ENCODE measurements around the gene RHBDL3. TPM values are rescaled to one million over a fixed set of nuclear protein-coding genes. Genes with fewer than 3 reads are reported as not detected.

RHBDL3 gene
- total RNA-seq, 1 experiment from 2014 or later: 0.80 TPM

DNA sequence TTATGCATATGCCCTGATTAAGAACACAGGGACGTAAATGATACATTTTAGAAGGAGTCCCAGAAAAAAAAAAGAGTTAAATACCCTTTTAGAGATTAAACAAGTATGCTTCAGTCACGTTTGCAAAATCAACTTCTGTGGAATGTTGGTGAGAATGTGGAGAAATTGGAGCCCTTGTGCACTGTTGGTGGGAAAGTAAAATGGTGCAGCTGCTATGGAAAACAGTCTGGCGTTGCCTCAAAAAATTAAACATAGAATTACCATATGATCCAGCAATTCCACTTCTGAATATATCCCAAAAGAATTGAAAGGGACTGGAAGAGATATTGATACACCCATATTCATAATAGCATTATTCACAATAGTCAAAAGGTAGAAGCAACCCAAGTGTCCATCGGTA, 26.5 kb downstream of the RHBDL3 start:
- no TSS peak for BruUV-seq (replicated peaks)
- Histone ChIP-seq H3K27ac (ENCODE audit: low read depth, low read length, poor library complexity, severe bottlenecking) (no peak overlapping the region), H3K36me3 (ENCODE audit: insufficient read depth, low read length, poor library complexity, severe bottlenecking) (no peaks in the 10 kb centered on the region), H3K27me3 (replicated peaks; ENCODE audit: insufficient read depth, low read depth, low read length, poor library complexity) (no peaks in the 10 kb centered on the region), H3K4me3 (ENCODE audit: low read depth, low read length, poor library complexity, severe bottlenecking) (no peak overlapping the region), H3K9me3 (ENCODE audit: low read depth, low read length, poor library complexity, severe bottlenecking) (no peaks in the 10 kb centered on the region), H3K4me1 (ENCODE audit: insufficient read depth, low read length, poor library complexity, severe bottlenecking) (no peaks in the 10 kb centered on the region)
- TF ChIP-seq, protein P1, sequence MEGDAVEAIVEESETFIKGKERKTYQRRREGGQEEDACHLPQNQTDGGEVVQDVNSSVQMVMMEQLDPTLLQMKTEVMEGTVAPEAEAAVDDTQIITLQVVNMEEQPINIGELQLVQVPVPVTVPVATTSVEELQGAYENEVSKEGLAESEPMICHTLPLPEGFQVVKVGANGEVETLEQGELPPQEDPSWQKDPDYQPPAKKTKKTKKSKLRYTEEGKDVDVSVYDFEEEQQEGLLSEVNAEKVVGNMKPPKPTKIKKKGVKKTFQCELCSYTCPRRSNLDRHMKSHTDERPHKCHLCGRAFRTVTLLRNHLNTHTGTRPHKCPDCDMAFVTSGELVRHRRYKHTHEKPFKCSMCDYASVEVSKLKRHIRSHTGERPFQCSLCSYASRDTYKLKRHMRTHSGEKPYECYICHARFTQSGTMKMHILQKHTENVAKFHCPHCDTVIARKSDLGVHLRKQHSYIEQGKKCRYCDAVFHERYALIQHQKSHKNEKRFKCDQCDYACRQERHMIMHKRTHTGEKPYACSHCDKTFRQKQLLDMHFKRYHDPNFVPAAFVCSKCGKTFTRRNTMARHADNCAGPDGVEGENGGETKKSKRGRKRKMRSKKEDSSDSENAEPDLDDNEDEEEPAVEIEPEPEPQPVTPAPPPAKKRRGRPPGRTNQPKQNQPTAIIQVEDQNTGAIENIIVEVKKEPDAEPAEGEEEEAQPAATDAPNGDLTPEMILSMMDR (conservative IDR thresholded peaks at IDR 0.05; ENCODE audit: low read depth, low read length): no peak
- TF ChIP-seq EZH2 (IDR thresholded peaks at IDR 0.05; ENCODE audit: borderline replicate concordance, low read depth, low read length, poor library complexity, severe bottlenecking): no peak
- intact Hi-C loops (cut with micrococcal nuclease; ENCODE audit: unreplicated experiment): no loop called here
- DNase-seq (ENCODE audit: low spot score): no peak
- POLR2A ChIA-PET (ENCODE audit: low non-redundant PET): no interaction called here
- CTCF ChIA-PET: no interaction called here

- Histone ChIP-seq H3K27ac (ENCODE audit: low read depth, low read length, poor library complexity, severe bottlenecking) (no peak overlapping the region), H3K27me3 (replicated peaks; ENCODE audit: insufficient read depth, low read depth, low read length, poor library complexity) (no peaks in the 10 kb centered on the region), H3K36me3 (ENCODE audit: insufficient read depth, low read length, poor library complexity, severe bottlenecking) (no peaks in the 10 kb centered on the region), H3K4me3 (ENCODE audit: low read depth, low read length, poor library complexity, severe bottlenecking) (no peak overlapping the region), H3K4me1 (ENCODE audit: insufficient read depth, low read length, poor library complexity, severe bottlenecking) (peaks cover 14% of the 10 kb centered on the region), H3K9me3 (ENCODE audit: low read depth, low read length, poor library complexity, severe bottlenecking) (no peaks in the 10 kb centered on the region)
- ChIA-PET POLR2A (ENCODE audit: low non-redundant PET) (no interaction called here), CTCF (no interaction called here)
- no TSS peak for BruUV-seq (replicated peaks)
- intact Hi-C loops (cut with micrococcal nuclease; ENCODE audit: unreplicated experiment): no loop called here
- no peak for DNase-seq (ENCODE audit: low spot score)
- no peak for TF ChIP-seq EZH2 (IDR thresholded peaks at IDR 0.05; ENCODE audit: borderline replicate concordance, low read depth, low read length, poor library complexity, severe bottlenecking)
- TF ChIP-seq, protein P1 (conservative IDR thresholded peaks at IDR 0.05; ENCODE audit: low read depth, low read length): no peak
Measured at GRCh38 chr17:32297424-32297823, 31.8 kb downstream of the RHBDL3 start.

DNA sequence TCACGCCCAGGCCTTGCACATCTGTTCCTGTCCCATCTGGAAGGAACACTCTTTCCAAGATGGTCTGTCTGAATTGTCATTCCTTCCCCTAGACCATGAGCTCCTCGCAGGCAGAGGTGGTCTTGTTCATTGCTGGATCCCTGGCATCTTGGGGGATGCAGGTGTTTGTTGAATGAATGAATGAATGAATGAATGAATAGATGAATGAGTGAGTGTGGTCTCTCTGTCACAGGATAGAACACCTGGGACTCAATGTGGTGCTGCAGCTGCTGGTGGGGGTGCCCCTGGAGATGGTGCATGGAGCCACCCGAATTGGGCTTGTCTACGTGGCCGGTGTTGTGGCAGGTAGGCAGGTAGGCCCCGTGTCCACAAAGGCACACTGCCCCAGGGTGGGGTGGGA, 32.2 kb downstream of the RHBDL3 start:
- ChIA-PET CTCF (no interaction called here), POLR2A (ENCODE audit: low non-redundant PET) (no interaction called here)
- Histone ChIP-seq H3K4me3 (ENCODE audit: low read depth, low read length, poor library complexity, severe bottlenecking) (no peak overlapping the region), H3K9me3 (ENCODE audit: low read depth, low read length, poor library complexity, severe bottlenecking) (no peaks in the 10 kb centered on the region), H3K27ac (ENCODE audit: low read depth, low read length, poor library complexity, severe bottlenecking) (no peak overlapping the region), H3K27me3 (replicated peaks; ENCODE audit: insufficient read depth, low read depth, low read length, poor library complexity) (no peaks in the 10 kb centered on the region), H3K36me3 (ENCODE audit: insufficient read depth, low read length, poor library complexity, severe bottlenecking) (no peaks in the 10 kb centered on the region), H3K4me1 (ENCODE audit: insufficient read depth, low read length, poor library complexity, severe bottlenecking) (peaks cover 14% of the 10 kb centered on the region)
- intact Hi-C loops (cut with micrococcal nuclease; ENCODE audit: unreplicated experiment): no loop called here
- no TSS peak for BruUV-seq (replicated peaks)
- TF ChIP-seq EZH2 (IDR thresholded peaks at IDR 0.05; ENCODE audit: borderline replicate concordance, low read depth, low read length, poor library complexity, severe bottlenecking): no peak
- TF ChIP-seq, protein P1 (conservative IDR thresholded peaks at IDR 0.05; ENCODE audit: low read depth, low read length): no peak
- no peak for DNase-seq (ENCODE audit: low spot score)

All from A673 (cell line).